HCT116 (cell line): ENCODE data around the gene ITGB6. TPM values are rescaled to one million over a fixed set of nuclear protein-coding genes. Genes with fewer than 3 reads are reported as not detected.

Experiments
- ATAC-seq: fragments of 200-7000 bp; cut with Tn5 transposase; 2 replicates; pipeline ENCODE4 v1.9.1; 2020; ENCODE audit warnings: mild to moderate bottlenecking, moderate library complexity
- BruUV-seq: library from RNA; stranded (reverse); fragments of 400-500 nt; replicated peaks from 2 replicates; lab custom pipeline; 2021; lab: Mats Ljungman, UMichigan
- CTCF ChIA-PET: fragments of 300-600 bp; sonication (Branson Sonifier 250); formaldehyde crosslinking; loops from one replicate; lab custom pipeline; 2021; ENCODE audit warnings: antibody characterized with exemption; lab: Charles Lee
- POLR2A ChIA-PET: fragments of 300-600, 350-600 bp; sonication (Branson Sonifier 250); formaldehyde crosslinking; loops from one replicate; lab custom pipeline; 2021; ENCODE audit warnings: antibody characterized with exemption; lab: Charles Lee
- RAD21 ChIA-PET, 2 experiments: fragments of 300-600 bp; sonication (Branson Sonifier 250); formaldehyde crosslinking; loops; one replicate each; lab custom pipeline; 2023; ENCODE audit warnings: low total read pairs in 2 of 2; ENCODE audit not compliant: uncharacterized antibody in 2 of 2, unreplicated experiment in 2 of 2, low non-redundant PET in 1 of 2; lab: Charles Lee
- DNase-seq: peaks from one replicate; pipeline ENCODE4 v3.0.0-alpha.2; 2010; ENCODE audit warnings: low read depth, low spot score
- H2AFZ ChIP-seq: fragments of 200-600 bp; shearing (Covaris generic), sonication (generic); 2 replicates; pipeline ENCODE4 v1.6.1; 2017; ENCODE audit warnings: low read depth, mixed run types, mixed read lengths, antibody characterized with exemption, low read length; ENCODE audit not compliant: poor library complexity, severe bottlenecking
- H3K27ac ChIP-seq: 2 replicates; pipeline ENCODE4 v1.5.1; 2012; ENCODE audit warnings: low read depth, low read length
- H3K27me3 ChIP-seq: fragments of 200-600 bp; sonication (generic); 2 replicates; pipeline ENCODE4 v1.6.1; 2016; ENCODE audit warnings: mixed run types, low read length, mixed read lengths; ENCODE audit not compliant: insufficient read depth
- H3K36me3 ChIP-seq, 2 experiments: fragments of 200-500 bp in 1 of 2; fragments of 200-600 bp in 1 of 2; sonication (Bioruptor generic) in 1 of 2; sonication (generic) in 1 of 2; 2 replicates each; pipeline versions ENCODE4 v1.5.1 to v1.6.1; 2014 to 2016; ENCODE audit warnings: low read length in 2 of 2, inconsistent platforms in 1 of 2, mixed read lengths in 1 of 2, mixed run types in 1 of 2; ENCODE audit not compliant: insufficient read depth in 2 of 2, control insufficient read depth in 1 of 2
- H3K4me1 ChIP-seq, 2 experiments: fragments of 200-600 bp in 1 of 2; sonication (generic) in 1 of 2; 2 replicates each; pipeline versions ENCODE4 v1.5.1 to v1.6.1; 2012 to 2017; ENCODE audit warnings: low read length in 2 of 2, inconsistent platforms in 1 of 2, mild to moderate bottlenecking in 1 of 2, mixed read lengths in 1 of 2, mixed run types in 1 of 2, moderate library complexity in 1 of 2; ENCODE audit not compliant: insufficient read depth in 2 of 2, control insufficient read depth in 1 of 2
- H3K4me2 ChIP-seq: fragments of 200-600 bp; sonication (generic); 2 replicates; pipeline ENCODE4 v1.6.1; 2017; ENCODE audit warnings: mixed run types, low read length, mixed read lengths
- H3K4me3 ChIP-seq, 2 experiments: fragments of 200-600 bp in 1 of 2; sonication (generic) in 1 of 2; replicated peaks in 1 of 2; 2 replicates each; pipeline ENCODE4 v1.5.1; 2011 to 2016; ENCODE audit warnings: low read length in 2 of 2, control low read depth in 1 of 2, low read depth in 1 of 2, mild to moderate bottlenecking in 1 of 2, mixed read lengths in 1 of 2, mixed run types in 1 of 2
- H3K79me2 ChIP-seq: fragments of 200-600 bp; sonication (generic); 2 replicates; pipeline ENCODE4 v1.6.1; 2017; ENCODE audit warnings: mild to moderate bottlenecking, mixed run types, low read length, moderate library complexity, mixed read lengths; ENCODE audit not compliant: insufficient read depth
- H3K9ac ChIP-seq: fragments of 200-600 bp; sonication (generic); 2 replicates; pipeline ENCODE4 v1.6.1; 2016; ENCODE audit warnings: low read length, mixed read lengths
- H3K9me2 ChIP-seq: fragments of 200-600 bp; sonication (generic), shearing (Covaris generic); 2 replicates; pipeline ENCODE4 v1.6.1; 2017; ENCODE audit warnings: mixed run types, mild to moderate bottlenecking, moderate library complexity; ENCODE audit not compliant: insufficient read depth
- H3K9me3 ChIP-seq, 2 experiments: fragments of 200-500 bp in 1 of 2; fragments of 200-600 bp in 1 of 2; sonication (Bioruptor generic) in 1 of 2; sonication (generic) in 1 of 2; 2 replicates each; pipeline ENCODE4 v1.6.1; 2014 to 2017; ENCODE audit warnings: low read length in 2 of 2, mixed read lengths in 2 of 2, inconsistent platforms in 1 of 2, low read depth in 1 of 2, mild to moderate bottlenecking in 1 of 2, mixed run types in 1 of 2, moderate library complexity in 1 of 2; ENCODE audit not compliant: control insufficient read depth in 1 of 2, insufficient read depth in 1 of 2
- H4K20me1 ChIP-seq: fragments of 200-600 bp; sonication (generic), shearing (Covaris generic); 2 replicates; pipeline ENCODE4 v1.6.1; 2017; ENCODE audit warnings: mixed run types, mild to moderate bottlenecking, moderate library complexity; ENCODE audit not compliant: insufficient read depth
- ATF3 ChIP-seq: IDR thresholded peaks from 2 replicates; pipeline ENCODE4 v1.6.1; 2012
- EGR1 ChIP-seq: IDR thresholded peaks from 2 replicates; pipeline ENCODE4 v1.6.1; 2012; ENCODE audit warnings: low read depth
- ELF1 ChIP-seq: IDR thresholded peaks from 2 replicates; pipeline ENCODE4 v1.6.1; 2012; ENCODE audit warnings: low read depth, borderline replicate concordance
- EZH2 ChIP-seq: fragments of 200-600 bp; sonication (generic); IDR thresholded peaks from 2 replicates; pipeline ENCODE4 v1.6.1; 2017; ENCODE audit warnings: antibody characterized with exemption, mixed run types
- EZH2phosphoT487 ChIP-seq: fragments of 200-600 bp; IDR thresholded peaks from 2 replicates; pipeline ENCODE4 v1.6.1; 2018; ENCODE audit warnings: antibody characterized with exemption, borderline replicate concordance
- FOSL1 ChIP-seq: IDR thresholded peaks from 2 replicates; pipeline ENCODE4 v1.6.1; 2012; ENCODE audit warnings: low read depth
- MAX ChIP-seq: IDR thresholded peaks from 2 replicates; pipeline ENCODE4 v1.6.1; 2012
- POLR2A ChIP-seq: IDR thresholded peaks from 2 replicates; pipeline ENCODE4 v1.7.0; 2011; ENCODE audit warnings: borderline replicate concordance; ENCODE audit not compliant: insufficient read depth, insufficient read length; ENCODE audit errors: extremely low read depth
- RAD21 ChIP-seq: IDR thresholded peaks from 2 replicates; pipeline ENCODE4 v1.6.1; 2012; ENCODE audit warnings: low read depth, mild to moderate bottlenecking
- SP1 ChIP-seq: IDR thresholded peaks from 2 replicates; pipeline ENCODE4 v1.6.1; 2012; ENCODE audit warnings: low read depth
- SRF ChIP-seq: IDR thresholded peaks from 2 replicates; pipeline ENCODE4 v1.6.1; 2012; ENCODE audit warnings: low read depth
- TCF7L2 ChIP-seq: IDR thresholded peaks from 2 replicates; pipeline ENCODE4 v1.7.0; 2011; ENCODE audit warnings: borderline replicate concordance, inconsistent platforms; ENCODE audit not compliant: insufficient read depth, insufficient read length; ENCODE audit errors: extremely low read depth
- YY1 ChIP-seq: IDR thresholded peaks from 2 replicates; pipeline ENCODE4 v1.6.1; 2011; ENCODE audit warnings: low read length, low read depth, moderate library complexity, mild to moderate bottlenecking; ENCODE audit not compliant: insufficient replicate concordance; ENCODE audit errors: extremely low read depth
- ZFX ChIP-seq: fragments of 450-650 bp; IDR thresholded peaks from 2 replicates; pipeline ENCODE4 v1.6.1; 2017
- ZNF274 ChIP-seq: fragments of 200-500 bp; sonication (Bioruptor generic); IDR thresholded peaks from 2 replicates; pipeline ENCODE4 v1.6.1; 2014; ENCODE audit warnings: mild to moderate bottlenecking, low read depth, low read length, inconsistent platforms
- intact Hi-C: fragments of 100-400 bp; cut with micrococcal nuclease; formaldehyde crosslinking; loops from 2 replicates; pipeline ENCODE4 v1.10.0; 2022
- total RNA-seq: library from RNA; stranded (reverse); gene quantifications from one replicate; pipeline ENCODE4 v1.2.1, GENCODE V29; 2021; ENCODE audit not compliant: unreplicated experiment
- TF ChIP-seq, protein P1 (sequence below), 3 experiments: fragments of 200-600 bp in 1 of 3; sonication (generic) in 1 of 3; IDR thresholded peaks in 2 of 3; conservative IDR thresholded peaks in 1 of 3; 2 replicates each; pipeline ENCODE4 v1.5.1; 2012 to 2017; ENCODE audit warnings: low read depth in 2 of 3, low read length in 2 of 3, antibody characterized with exemption in 1 of 3, borderline replicate concordance in 1 of 3, control low read depth in 1 of 3, mild to moderate bottlenecking in 1 of 3, mixed read lengths in 1 of 3, mixed run types in 1 of 3, moderate library complexity in 1 of 3; ENCODE audit not compliant: insufficient read depth in 1 of 3
- TF ChIP-seq, protein P2 (sequence below): IDR thresholded peaks from 2 replicates; pipeline ENCODE4 v1.6.1; 2012; ENCODE audit warnings: low read depth

Gene ITGB6
- total RNA-seq, 1 experiment from 2014 or later, result 0.12 TPM

- no peak for ATAC-seq
- no peak overlapping the region for H3K4me3 ChIP-seq
- RAD21 ChIA-PET, result no interaction called here
- TF ChIP-seq RAD21 (no peak), ZNF274 (no peak), SRF (no peak), SP1 (no peak), FOSL1 (no peak), MAX (no peak), ZFX (no peak), EGR1 (no peak), TCF7L2 (no peak), ATF3 (no peak), YY1 (no peak), POLR2A (no peak), EZH2 (no peak), EZH2phosphoT487 (no peak), ELF1 (no peak)
- TF ChIP-seq, protein P1, sequence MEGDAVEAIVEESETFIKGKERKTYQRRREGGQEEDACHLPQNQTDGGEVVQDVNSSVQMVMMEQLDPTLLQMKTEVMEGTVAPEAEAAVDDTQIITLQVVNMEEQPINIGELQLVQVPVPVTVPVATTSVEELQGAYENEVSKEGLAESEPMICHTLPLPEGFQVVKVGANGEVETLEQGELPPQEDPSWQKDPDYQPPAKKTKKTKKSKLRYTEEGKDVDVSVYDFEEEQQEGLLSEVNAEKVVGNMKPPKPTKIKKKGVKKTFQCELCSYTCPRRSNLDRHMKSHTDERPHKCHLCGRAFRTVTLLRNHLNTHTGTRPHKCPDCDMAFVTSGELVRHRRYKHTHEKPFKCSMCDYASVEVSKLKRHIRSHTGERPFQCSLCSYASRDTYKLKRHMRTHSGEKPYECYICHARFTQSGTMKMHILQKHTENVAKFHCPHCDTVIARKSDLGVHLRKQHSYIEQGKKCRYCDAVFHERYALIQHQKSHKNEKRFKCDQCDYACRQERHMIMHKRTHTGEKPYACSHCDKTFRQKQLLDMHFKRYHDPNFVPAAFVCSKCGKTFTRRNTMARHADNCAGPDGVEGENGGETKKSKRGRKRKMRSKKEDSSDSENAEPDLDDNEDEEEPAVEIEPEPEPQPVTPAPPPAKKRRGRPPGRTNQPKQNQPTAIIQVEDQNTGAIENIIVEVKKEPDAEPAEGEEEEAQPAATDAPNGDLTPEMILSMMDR (IDR thresholded peaks at IDR 0.05 in 2 of 3, conservative IDR thresholded peaks at IDR 0.05 in 1 of 3; ENCODE audit: borderline replicate concordance in 1 of 3, insufficient read depth in 1 of 3, low read depth in 2 of 3, low read length in 2 of 3), result no peak
- TF ChIP-seq, protein P2, sequence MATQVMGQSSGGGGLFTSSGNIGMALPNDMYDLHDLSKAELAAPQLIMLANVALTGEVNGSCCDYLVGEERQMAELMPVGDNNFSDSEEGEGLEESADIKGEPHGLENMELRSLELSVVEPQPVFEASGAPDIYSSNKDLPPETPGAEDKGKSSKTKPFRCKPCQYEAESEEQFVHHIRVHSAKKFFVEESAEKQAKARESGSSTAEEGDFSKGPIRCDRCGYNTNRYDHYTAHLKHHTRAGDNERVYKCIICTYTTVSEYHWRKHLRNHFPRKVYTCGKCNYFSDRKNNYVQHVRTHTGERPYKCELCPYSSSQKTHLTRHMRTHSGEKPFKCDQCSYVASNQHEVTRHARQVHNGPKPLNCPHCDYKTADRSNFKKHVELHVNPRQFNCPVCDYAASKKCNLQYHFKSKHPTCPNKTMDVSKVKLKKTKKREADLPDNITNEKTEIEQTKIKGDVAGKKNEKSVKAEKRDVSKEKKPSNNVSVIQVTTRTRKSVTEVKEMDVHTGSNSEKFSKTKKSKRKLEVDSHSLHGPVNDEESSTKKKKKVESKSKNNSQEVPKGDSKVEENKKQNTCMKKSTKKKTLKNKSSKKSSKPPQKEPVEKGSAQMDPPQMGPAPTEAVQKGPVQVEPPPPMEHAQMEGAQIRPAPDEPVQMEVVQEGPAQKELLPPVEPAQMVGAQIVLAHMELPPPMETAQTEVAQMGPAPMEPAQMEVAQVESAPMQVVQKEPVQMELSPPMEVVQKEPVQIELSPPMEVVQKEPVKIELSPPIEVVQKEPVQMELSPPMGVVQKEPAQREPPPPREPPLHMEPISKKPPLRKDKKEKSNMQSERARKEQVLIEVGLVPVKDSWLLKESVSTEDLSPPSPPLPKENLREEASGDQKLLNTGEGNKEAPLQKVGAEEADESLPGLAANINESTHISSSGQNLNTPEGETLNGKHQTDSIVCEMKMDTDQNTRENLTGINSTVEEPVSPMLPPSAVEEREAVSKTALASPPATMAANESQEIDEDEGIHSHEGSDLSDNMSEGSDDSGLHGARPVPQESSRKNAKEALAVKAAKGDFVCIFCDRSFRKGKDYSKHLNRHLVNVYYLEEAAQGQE, result no peak
- TF ChIP-seq, all 23 proteins: peak for 0
- no peak overlapping the region for H3K4me2 ChIP-seq
- H4K20me1 ChIP-seq, result no peaks in the 10 kb centered on the region
- DNase-seq, result no peak
- no peaks in the 10 kb centered on the region for H3K27me3 ChIP-seq
- no peaks in the 10 kb centered on the region for H3K36me3 ChIP-seq
- H3K4me1 ChIP-seq, result no peaks in the 10 kb centered on the region
- H3K9me2 ChIP-seq, result no peaks in the 10 kb centered on the region
- H3K79me2 ChIP-seq, result no peaks in the 10 kb centered on the region
- ChIA-PET CTCF (no interaction called here), POLR2A (interaction anchor here (1.3 kb wide), 1 partner anchor 10 kb away, joined by 4 read pairs; no protein-coding TSS in a partner anchor)
- BruUV-seq, result no TSS peak
- H3K27ac ChIP-seq, result no peak overlapping the region
- no peak overlapping the region for H2AFZ ChIP-seq
- intact Hi-C loops, result no loop called here
- H3K9me3 ChIP-seq, result no peaks in the 10 kb centered on the region
- H3K9ac ChIP-seq, result no peak overlapping the region
Observed at GRCh38 chr2:160174322-160174721, 25.8 kb downstream of the ITGB6 start.
